GM15510 (cell line): ENCODE data around the gene SPOCK3.

Source experiments
- POLR2A ChIP-seq: IDR thresholded peaks from 3 replicates; pipeline ENCODE4 v1.6.1; 2011; ENCODE audit warnings: borderline replicate concordance; ENCODE audit not compliant: insufficient read length; ENCODE audit errors: extremely low read depth

Gene SPOCK3

DNA sequence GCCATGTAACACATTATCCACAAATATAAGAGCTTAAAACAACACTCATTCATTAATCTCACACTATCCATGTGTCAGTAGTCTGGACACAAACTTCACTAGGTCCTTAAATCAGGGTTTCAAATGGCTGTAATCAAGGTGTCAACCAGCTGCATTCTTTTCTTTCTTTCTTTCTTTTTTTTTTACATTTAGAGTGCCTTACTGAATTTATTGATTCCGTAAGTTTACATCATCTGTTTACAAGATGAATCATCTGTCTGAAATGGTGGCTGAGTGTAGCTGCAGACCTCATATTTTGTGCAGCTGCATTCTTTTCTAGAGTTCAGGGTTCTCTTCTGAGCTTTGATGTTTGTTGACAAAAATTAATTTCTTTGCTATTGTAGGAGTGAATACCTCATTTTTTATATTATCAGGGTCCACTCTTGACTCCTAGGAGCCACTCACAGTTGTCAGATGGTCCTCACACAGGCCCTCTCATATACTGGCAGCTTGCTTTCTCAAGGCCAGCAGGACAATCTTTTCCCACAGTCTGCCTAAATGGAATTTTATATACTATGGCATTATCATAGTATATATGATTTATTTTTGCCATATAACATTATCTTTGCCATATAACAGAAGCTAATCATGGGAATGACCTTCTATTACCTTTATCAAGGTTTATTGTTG lies 37.8 kb downstream of the SPOCK3 start:
- no peak for TF ChIP-seq POLR2A

DNA sequence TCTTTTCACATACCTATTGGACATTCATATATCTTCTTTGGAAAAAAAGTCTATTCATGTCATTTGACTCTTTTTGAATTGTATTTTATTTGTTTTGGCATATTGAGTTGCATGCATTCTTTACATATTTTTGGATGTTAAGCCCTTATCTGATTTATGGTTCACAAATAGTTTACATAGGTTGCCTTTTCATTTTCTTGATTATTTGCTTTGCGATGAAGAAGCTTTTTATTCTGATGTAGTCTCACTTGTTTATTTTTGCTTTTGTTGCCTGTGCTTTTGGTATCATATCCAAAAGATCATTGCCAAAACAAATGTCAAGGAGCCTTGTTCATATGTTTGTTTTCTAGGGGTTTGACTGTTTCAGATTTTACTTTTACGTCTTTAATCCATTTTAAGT lies 43.9 kb downstream of the SPOCK3 start:
- no peak for TF ChIP-seq POLR2A

DNA sequence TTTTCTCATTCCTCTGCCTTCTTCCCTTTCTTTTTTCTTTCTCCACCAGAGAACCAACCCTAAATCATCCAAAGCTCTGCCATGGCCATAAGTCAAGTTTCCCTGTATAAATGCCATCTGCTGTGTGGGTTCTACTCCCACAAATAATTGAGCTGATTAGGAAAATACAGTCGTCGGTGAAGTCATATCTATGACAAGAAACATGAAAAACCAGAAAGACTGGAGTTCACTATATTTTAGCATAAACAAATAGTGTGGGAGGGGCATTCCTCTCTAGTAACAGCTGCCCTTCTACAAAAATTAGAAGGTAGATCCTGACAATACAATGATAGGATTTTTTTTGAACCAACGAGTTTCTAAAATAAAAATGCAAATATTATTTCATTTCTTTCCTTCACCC lies 48.8 kb downstream of the SPOCK3 start:
- TF ChIP-seq POLR2A, result no peak

DNA sequence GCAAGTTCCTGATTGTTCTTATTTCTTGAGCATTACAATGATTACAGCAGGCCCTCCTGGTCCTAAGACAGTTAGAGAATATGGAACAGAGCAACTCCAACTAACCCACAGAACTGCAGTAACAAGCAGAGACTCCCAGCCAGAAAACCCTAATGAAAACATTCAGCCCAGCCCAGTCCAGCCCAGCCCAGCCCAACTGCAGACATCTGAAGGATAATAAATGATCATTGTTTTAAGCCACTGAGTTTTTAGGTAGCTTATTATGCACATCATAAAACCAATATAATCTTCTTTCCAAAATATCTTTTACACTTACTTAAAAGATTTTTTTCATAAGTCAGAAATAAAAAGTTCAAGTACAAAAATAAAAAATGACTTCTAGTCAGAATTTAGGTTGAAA lies 51.3 kb downstream of the SPOCK3 start:
- no peak for TF ChIP-seq POLR2A

DNA sequence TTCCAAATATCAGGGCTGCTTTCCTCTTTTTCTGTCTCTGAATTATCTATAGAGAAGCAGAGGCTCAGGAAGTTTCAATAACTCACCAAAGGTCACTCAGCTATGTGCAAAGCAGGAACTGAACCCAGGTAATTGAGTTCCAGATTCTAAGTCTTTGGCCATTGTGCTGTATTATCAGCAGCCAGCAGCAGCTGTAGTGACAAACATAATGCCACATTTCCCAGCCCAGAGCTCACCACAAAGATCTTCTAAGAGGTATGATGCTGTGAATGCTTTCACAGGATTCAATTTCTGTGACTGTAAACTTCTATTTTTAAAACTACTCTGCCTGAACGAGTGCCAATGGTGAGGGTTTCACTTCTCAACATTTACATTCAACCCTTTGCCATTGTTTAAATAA lies 56.4 kb downstream of the SPOCK3 start:
- TF ChIP-seq POLR2A, result no peak

DNA sequence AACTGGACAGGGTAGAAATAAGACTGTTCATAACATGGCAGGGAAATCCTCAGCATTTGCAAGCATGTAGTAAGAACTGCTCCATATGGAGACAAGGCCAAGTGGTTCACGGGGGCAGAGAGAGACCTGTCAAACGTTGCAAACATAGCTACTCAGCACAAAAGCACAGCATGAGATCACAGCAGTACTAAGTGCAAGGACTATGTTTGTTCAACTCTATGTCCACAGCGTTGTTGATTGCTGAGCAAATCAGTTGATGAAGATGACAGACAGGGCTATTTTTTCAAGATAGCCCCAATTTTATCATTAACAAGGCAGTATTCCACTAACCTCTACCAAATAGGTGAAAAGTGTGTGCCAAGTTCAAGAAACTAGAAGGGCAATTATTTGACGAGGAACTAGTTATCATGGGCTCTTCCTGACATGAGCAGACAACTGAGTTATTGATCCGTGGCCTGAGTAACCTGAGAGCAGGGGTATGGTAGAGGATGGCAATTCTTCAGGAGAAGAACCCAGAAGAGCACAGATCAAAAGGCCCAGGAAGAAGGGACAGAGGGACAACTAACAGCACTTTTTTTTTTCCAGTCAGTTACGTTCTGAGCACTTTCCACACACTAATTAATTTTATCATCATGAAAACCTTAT lies 57.4 kb downstream of the SPOCK3 start:
- no peak for TF ChIP-seq POLR2A

DNA sequence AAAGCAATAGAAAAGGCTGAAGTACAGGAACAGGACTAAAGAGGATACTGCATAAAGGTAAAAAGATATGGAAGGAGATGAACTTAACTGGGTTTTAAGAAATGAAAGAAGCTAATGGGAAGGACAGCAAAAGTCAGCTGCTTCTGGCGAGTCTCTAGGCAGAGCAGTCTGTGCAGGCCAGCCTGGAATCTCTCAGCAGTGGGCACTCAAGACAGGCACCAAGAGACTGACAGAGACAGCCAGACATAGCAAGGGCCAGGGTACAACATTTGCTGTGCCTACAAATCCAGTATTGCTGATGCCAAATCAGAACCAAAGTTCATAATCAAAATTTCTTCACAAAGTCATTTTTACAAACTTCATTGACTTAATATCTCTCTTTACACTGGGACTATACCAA lies 62.4 kb downstream of the SPOCK3 start:
- no peak for TF ChIP-seq POLR2A

DNA sequence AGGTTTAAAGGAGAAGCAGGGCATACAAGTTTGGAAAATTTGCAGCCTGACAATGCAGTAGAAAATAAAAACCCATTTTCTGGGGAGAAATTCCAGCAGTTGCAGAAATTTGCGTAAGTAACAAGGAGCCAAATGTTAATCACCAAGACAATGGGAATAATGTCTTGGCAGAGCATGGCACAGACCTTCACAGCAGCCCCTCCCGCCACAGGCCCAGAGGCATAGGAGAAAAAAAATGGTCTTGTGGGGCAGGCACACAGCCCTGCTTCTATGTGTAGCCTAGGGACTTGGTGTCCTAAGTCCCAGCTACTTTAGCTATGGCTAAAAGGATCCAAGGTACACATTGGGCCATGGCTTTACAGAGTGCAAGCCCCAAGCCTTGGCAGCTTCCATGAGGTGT lies 65.7 kb downstream of the SPOCK3 start:
- TF ChIP-seq POLR2A, result no peak

DNA sequence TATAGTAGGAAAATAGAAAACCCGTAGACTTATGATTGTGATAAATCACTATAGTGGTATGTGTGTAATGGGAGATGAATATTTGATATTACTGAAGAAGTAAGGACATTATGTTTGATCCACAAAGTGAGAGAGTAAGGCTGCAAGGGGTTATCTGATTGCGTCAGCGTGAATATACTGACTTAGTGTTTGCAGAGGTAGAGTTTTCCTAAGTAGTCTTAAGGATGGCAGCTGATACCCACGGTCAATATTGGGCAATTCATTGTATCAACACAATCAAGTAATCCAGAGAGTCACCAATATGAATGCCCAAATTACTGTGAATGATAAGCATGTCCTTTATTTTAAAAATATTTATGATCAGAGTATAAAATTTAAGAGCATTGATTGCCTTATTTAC lies 83.7 kb downstream of the SPOCK3 start:
- TF ChIP-seq POLR2A, result no peak

DNA sequence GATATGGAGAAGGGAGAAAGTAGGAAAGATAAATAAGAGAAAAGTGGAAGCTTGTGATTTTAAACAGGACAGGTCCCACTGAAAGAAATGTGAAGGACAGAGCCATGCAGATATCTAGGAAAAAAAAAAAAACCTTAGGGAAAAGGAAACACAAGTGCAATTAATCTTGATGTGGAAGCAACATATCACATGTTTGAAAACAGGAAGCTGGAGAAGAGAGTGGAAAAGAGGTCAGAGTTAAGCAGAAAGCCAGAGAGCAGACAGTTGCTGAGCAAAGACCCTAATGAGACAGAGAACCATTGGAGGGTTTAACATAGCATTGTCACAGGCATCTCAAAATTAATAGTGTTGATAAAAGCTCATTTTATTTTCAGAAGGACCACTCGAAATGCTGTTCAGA lies 89.7 kb downstream of the SPOCK3 start:
- no peak for TF ChIP-seq POLR2A

DNA sequence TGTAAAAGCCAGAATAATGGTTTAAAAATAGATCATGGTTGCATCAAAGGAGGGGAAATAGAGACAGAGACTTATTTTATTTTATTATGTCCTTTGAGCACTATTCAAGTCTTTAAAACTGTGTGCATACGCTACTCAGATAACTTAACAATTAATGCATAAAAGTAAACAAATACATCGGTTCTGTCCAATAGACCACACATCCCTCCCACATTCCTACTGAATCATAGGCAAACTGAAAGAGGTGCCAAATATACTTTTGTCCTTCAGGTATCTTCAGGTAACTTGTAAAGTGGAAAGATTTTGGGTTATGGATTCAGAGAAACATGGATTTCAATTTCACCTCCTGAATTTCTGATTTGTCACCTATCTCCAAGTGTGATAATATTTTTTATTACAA lies 91.3 kb downstream of the SPOCK3 start:
- no peak for TF ChIP-seq POLR2A

DNA sequence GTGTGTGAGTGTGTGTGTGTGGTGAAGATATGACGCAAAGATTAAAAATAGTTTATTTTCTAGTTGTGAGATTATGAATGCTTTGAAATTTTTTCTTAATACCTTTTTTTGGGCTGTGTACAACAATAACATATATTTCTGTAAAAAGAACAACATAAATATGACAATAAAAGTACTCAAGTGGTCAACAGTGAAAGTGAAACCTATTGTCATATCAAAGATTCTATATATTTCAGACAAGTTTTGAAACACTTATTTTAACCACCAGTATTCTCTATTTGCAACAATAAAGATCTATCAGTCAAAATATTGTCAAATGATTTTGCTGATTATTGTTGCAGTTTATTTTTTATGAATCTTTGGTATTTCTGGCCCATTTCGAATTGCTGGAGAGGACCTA lies 98.0 kb downstream of the SPOCK3 start:
- no peak for TF ChIP-seq POLR2A

DNA sequence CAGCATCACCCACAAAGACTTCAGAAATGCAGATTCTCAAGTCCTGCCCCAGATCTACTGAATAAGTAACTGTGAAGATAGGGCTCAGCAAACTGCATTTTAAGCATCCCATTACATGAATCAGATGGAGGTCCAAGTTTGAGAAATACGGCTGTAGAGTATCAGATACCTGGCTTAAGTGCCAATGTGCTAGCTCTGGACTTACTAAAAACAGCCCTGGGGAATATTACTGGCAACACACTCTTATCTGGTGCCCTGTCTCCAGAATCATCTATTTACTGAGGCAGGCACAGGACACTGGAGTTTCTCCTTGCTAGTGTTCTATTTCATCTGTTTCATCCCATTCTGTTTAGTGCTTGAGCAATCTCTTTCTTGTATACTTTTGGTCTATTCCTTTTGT lies 105.1 kb downstream of the SPOCK3 start:
- TF ChIP-seq POLR2A, result no peak

DNA sequence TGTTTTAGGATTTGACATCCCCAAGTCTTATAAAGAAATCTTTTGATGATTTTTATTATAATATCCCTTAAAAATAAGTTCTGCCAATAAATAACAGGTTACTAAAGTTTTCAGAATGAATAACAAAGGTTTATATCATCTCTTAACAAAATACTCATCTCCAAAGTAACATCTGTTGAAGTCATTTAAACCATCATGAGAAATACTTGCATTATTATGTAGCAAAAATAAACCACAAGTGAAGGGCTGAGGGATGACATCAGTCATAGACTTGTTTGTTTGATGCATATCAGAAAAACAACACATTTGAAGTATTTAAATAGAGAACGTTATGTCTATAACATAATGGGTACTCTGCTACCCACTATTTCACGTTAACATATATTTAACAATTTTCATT lies 114.9 kb downstream of the SPOCK3 start:
- TF ChIP-seq POLR2A, result no peak

DNA sequence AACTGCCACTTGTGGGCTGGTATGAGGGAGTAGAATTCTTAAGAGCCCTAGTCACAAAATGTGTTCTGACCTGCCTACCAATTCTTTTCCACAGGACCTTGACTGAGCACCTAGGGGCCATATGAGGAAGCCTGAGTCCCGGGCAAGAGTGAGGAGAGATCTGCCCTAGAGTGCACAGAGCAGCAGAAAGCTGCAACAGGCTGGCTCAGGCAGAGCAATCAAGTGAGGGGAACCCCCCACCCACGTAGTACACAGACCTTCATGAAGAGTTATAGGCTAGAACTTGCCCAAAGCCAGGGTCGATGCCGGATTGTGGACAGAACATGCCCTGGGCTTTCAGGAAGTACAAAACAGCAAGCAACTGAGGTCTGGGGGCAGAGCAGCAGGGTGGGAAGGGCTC lies 117.0 kb downstream of the SPOCK3 start:
- no peak for TF ChIP-seq POLR2A

DNA sequence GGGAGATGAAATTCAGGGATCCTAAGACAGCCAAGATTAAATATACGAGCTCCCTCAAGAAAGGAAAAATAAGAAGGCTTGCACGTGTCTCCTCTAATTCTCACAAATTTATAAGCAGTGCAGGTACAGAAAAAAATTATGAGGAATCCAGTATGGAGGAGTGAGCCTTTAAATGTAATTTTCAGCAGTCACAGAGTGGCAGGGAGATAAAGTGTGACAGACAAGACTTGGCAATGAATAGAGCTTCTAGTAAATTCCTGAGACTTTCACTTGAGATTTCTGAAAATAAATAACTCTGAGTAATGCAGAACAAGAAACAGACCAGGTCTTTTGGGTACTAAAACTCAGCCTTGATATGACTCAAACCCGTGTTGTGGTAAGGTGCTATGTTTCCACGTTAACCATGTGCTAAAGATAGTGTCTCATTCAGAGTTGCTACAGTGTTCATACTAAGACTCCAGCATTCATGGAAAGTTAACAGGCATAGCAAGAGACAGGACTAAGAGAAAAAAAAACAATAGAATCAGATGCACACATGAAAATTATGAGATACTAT lies 119.8 kb downstream of the SPOCK3 start:
- no peak for TF ChIP-seq POLR2A
